CD4-positive, alpha-beta T cell treated with Interferon gamma for 1 hour (primary cell): ENCODE data around the gene KIRREL2.
"Not testable (repeated sequence)": the region's sequence is repeated elsewhere in the genome, so short reads cannot be mapped to it uniquely, and the experiment has no call there.

ENCODE experiments used
- DNase-seq: peaks from one replicate; pipeline ENCODE4 v3.0.0-alpha.2; 2020

KIRREL2 gene

DNA sequence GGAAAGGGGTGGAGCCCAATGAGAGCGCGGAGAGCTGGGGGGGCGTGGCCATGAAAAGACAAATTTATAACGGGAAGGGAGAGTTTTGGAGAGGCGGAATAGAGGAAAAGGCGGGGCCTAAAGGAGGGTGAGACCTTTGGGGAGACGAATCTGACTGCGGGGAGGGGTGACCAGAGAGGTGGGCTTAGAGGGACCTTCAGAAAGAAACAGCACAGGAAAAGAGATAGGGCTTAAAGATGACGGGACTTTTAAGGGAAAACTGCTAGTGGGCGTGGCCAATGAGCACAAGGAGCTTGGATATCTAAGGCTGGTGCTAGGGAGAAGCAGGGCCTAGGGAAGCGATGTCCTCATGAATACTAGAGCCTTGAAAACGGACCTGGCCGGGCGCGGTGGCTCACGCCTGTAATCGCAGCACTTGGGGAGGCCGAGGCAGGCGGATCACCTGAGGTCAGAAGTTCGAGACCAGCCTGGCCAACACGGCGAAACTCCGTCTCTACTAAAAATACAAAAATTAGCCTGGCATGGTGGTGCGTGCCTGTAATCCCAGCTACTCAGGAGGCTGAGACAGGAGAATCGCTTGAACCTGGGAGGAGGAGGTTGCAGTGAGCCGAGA lies 13.5 kb downstream of the KIRREL2 start:
- DNase-seq = not testable (repeated sequence)

DNA sequence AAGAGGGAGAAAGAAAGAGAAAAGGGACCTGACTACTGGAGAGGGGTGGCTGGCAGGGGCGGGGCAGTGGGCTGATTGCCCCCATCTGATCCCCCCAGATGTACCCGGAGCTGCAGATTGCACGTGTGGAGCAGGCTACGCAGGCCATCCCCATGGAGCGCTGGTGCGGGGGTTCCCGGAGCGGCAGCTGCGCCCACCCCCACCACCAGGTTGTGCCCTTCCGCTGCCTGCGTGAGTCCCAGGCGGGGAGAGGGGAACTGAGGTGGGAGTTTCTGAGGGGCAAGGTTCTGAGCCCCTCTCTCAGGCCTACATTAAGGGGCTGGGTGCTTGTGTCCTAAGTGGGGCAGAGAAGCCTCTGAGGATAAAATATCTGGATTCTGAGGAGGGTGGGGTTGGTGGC lies 14.1 kb downstream of the KIRREL2 start:
- no peak for DNase-seq

DNA sequence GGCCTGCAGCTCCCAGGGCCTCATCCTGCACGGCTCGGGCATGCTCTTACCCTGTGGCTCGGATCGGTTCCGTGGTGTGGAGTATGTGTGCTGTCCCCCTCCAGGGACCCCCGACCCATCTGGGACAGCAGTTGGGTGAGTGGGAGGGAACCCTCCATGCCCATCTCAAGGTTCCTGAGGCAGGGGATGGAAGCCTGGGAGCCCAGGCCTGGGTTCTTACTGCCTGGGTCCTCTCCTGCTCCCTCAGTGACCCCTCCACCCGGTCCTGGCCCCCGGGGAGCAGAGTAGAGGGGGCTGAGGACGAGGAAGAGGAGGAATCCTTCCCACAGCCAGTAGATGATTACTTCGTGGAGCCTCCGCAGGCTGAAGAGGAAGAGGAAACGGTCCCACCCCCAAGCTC lies 14.9 kb downstream of the KIRREL2 start:
- no peak for DNase-seq

DNA sequence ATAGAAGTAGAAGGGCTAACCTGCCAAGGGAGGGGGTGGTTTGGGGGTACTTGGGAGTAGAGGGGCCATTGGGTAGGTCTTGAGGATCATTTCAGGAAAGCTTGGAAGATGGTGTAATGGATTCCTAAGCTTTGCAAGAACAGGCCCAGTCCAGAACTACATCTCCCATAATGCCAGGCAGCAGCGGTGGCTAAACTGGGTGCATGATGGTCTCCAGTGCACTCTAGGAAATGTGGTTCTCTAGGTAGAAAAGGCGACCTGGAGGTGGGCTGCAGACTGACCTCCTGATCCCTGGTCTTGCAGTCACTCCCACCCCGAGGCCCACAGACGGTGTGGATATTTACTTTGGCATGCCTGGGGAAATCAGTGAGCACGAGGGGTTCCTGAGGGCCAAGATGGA lies 15.5 kb downstream of the KIRREL2 start:
- DNase-seq = no peak

DNA sequence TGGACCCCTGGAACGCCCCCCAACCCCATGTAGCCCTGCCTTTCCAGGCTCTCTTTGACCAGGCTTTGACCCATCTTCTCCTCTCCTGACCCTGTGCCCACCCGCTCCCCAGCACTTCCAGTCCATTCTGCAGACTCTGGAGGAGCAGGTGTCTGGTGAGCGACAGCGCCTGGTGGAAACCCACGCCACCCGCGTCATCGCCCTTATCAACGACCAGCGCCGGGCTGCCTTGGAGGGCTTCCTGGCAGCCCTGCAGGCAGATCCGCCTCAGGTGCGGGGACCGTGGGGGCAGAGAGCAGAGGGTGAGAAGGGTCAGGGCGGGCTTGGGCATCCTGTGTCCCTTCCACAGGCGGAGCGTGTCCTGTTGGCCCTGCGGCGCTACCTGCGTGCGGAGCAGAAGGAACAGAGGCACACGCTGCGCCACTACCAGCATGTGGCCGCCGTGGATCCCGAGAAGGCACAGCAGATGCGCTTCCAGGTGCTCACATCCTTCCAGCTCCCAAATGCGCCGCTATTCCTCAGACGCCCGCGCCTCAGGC lies 17.8 kb downstream of the KIRREL2 start:
- DNase-seq = no peak

DNA sequence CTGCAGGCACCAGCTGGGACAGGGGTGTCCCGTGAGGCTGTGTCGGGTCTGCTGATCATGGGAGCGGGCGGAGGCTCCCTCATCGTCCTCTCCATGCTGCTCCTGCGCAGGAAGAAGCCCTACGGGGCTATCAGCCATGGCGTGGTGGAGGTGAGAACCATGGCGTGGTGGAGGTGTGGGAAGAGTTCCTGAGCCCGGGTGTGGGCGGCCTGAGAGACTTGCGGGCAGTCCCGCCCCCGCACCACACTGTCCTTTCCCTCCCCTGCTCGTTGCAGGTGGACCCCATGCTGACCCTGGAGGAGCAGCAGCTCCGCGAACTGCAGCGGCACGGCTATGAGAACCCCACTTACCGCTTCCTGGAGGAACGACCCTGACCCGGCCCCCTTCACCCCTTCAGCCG lies 22.4 kb downstream of the KIRREL2 start:
- DNase-seq = no peak

DNA sequence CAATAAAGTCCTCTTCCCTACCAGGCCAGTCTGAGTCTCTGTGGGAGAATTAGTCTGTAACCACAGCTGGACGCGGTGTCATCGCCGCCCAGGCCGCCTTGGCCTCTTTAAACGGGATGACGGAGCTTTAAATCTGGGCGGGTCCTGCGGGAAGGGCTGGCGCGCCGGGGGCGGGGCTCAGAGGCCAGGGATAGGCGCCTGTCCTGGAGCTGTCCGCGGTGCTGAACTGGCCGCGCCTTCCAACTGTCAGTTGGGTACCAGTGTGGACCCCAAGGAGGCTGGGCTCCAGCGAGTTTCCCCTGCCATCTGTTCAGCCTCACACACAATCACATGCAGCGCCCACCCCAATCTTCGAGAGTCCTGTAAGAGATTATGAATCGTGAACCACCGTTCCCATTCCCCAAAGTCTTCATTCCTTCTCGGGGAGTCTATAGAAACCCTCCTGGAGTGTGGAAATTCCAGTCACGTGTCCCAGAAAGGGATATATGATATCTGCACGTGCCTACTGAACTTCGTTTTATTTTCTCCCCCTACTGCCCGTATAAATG lies 23.1 kb downstream of the KIRREL2 start:
- peak; percentile 71 for DNase-seq

DNA sequence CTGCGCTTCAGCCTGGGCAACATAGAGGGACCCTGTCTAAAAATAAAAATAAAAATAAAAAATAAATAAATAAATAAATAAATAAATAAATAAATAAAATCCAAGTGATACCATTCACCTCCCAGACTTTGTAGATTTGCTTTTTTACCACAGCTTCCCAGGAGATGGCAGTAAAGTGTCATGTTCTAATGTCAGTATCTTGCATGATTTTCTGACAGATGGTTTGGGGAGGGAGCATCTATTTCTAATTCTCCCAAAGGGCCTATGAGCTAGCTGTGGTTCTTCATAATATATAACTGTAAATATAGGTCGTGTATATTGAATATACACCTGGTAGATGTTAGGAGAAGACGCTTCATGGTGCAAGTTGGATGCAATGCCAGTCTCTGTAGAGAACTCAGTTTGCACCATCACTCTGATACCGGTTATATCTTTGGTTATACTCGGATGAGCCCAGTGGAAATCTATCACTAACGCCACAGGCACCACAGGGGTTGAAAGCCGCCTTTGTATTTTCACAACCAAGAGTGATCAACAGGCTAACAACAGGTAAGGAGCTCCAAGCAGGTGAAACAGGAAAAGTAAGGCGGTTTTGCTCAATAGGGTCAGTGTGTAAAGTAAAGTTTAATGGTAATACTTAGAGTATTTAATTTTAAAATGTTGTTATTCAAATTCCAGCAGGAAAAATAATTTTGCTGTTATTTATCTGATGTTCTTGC lies 25.6 kb downstream of the KIRREL2 start:
- DNase-seq = no peak

DNA sequence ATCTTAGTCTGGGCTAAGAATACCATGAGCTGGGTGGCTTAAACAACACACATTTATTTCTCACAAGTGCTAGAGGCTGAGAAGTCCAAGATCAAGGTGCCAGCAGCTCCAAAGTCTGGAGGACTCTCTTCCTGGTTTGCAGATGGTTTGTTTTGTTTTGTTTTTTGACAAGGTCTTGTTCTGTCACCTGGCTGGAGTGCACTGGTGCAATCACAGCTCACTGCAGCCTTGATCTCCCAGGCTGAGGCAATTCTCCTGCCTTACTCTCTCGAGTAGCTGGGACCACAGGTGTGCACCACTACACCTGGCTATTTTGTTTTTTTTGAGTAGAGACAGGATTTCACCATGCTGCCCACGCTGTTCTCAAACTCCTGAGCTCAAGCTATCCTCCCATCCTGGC lies 27.2 kb downstream of the KIRREL2 start:
- no peak for DNase-seq

DNA sequence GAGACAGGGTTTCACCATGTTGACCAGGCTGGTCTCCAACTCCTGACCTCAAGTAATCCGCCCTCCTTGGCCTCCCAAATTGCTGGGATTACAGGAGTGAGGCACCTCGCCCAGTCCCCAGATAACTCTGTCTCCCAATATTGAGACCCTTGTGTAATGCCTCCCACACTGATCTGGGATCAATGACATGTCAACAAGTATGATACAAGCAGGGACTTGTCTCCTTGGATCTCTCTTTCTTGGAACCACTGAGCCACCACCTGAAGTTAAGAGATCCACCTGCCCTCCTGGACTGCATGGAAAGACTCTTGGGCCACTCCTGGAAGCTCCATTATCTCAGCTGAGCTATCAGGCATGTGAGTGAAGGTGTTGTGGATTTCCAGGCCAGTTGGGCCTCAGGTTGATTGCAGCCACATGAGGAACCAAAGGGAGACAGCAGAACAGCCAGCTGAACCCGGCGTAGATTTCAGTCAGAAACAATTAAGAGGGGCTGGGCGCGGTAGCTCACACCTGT lies 28.6 kb downstream of the KIRREL2 start:
- DNase-seq = no peak

DNA sequence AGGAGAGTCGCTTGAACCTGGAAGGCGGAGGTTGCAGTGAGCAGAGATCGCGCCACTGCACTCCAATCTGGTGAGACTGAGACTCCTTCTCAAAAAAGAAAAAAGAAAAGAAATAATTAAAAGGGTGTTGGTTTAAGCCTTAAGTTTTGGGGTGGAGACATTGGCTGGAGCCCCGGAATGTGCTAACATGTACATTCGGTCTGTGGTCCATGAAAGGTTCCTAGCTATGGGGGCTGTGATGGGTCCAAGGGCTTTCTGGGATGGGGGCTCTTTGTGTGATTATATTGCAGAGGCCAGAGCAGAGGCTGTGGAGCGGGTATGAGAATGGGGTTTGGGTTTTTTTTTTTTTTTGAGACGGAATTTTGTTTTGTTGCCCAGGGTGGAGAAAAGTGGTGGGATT lies 29.2 kb downstream of the KIRREL2 start:
- DNase-seq = no peak

DNA sequence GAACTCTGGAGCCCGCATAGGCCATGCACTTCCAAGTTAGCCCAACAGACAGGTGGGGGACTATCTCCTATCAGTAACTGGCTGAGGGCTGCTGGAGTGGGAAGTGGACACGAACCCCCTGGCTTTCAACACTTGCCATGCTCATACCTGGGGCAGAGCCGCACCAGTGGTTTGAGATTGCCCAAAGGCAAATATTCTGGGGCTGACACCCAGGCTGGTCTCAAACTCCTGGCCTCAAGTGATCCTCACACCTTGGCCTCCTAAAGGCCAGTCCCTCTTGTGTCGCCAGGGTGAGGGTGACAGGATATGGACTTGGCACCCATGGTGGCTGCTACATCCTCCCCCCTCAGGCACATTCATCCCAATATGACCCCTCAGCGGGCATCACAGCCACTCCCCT lies 30.5 kb downstream of the KIRREL2 start:
- no peak for DNase-seq

DNA sequence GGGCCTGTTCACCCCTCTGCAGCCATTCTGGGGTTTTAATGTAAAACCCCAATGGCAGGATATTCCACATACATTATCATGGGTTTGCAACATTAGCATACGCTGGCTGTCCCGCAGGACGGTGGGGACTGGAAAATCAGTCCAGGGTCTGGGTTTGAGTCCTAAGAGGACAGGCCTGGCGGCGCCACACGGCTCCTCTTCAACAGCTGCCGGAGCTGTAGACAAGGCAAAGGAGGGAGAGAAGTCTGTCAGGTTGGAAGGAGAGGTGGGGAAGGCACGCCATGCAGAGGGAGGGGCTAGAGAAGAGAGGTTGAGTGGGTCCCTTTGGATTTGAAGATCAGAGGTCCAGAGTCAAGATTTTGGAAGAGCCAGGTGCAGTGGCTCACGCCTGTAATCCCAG lies 31.7 kb downstream of the KIRREL2 start:
- no peak for DNase-seq

DNA sequence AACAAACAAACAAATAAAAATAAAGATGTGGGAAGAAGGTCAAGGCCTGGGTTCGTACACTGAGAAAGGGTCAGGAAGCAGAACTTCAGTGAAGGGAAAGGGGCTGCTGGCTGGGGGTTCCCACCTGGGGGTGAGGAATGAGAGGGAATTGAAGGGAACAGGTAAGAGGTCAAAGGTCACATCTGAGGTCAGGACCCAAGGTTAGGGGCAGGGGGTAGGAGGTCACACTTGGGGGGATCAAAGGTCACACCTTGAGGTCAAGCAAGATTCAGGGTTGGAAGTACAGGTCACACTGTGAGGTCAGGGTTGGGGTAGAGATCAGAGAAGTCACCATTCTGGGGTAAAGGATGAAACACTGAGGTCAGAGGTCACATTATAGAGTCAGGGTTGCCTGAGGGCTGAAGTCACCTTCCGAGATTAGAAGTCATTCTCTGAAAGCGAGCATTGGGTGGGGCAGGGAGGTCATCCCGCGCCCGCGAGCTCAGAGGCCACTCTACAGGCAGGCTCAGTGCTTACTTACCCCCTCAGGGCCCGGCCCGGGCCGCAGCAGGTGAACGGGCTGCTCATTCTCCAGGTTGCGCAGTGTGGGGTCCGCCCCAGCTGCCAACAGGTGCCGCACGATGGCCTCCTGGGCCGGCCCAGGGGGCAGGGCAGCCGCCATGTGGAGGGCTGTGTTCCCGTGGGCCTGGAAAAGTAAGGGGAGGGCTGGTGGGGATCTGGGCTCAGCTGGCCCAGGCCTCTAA lies 32.8 kb downstream of the KIRREL2 start:
- DNase-seq = no peak

DNA sequence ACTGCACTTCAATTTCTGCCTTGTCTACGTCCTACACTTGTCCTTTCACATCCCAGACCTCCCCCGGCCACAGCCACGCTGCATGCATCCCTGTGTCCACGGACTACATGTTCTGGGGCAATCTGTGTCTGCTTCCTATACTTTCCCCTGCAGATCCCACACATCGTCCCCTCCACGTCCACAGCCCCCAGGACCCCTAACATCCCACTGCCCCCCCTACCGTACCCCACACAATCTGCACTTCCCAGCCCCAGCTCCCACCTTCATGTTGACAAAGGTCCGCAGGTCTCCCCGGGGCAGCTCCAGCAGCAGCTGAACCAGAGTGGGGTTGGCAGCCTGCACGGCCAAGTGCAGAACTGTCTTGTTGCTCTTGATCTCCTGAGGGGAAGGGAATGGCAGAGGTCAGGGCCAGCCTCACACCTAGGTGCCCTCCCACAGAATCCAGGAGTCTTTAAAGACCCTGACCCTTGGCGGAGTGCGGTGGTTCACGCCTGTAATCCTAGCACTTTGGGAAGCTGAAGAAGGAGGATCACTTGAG lies 33.5 kb downstream of the KIRREL2 start:
- DNase-seq = no peak

DNA sequence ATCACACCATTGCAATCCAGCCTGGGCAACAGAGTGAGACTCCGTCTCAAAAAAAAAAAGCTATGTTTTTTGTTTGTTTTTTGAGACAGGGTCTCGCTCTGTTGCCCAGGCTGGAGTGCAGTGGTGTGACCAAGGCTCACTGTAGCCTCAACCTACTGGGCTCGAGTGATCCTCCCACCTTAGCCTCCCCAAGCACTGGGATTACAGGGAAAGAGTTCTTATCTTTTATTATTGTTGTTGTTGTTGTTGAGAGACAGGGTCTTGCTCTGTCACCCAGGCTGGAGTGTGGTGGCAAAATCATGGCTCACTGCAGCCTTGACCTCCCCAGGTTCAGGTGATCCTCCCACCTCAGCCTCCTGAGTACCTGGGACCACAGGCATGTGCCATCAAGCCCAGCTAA lies 35.1 kb downstream of the KIRREL2 start:
- not testable (repeated sequence) for DNase-seq

DNA sequence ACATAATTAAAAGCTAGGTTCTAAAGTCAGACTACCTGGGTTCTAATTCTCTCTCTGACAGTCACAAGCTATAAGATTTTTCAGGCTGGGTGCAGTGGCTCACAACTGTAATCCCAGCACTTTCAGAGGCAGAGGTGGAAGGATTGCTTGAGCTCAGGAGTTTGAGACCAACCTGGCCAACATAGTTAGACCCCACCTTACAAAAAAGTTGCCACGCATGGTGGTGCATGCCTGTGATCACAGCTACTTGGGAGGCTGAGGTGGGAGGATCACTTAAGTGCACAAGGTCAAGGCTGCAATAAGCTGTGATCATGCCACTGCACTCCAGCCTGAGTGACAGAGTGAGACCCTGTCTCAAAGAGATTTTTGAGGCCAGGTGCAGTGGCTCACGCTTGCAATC lies 37.6 kb downstream of the KIRREL2 start:
- DNase-seq = no peak

DNA sequence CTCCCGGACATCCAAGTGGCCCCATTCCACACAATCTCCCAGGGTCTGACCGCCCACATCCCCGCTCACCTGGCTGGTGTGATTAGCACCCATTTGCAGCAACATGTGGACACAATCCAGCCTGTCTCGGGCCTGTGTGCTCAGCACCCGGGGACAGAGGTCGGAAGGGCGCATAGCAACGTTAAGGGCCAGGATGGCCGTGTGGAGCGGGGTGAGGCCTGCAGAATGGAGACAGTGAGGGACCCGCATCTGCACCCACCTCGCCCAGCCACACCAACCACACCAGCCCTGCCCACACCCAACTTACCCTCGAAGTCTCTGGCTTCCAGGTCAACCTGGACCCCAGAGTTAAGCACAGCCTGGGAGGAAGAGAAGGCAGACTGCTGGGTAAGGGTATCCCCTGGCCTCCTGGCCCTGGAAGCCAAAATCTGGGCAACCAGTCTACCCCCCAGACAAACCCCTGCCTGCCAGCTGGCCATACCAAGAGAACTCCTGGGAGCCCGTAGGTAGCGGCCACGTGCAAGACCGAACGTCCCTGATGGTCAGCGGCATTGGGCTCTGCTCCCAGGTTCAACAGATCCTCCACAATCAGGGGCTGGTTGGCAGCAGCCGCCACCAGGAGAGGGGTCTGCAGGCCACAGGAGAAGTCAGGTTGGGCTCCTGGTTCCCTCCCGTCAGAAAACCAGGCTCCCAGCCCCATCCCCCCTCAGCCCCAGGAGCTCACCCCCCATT lies 39.4 kb downstream of the KIRREL2 start:
- DNase-seq = no peak

DNA sequence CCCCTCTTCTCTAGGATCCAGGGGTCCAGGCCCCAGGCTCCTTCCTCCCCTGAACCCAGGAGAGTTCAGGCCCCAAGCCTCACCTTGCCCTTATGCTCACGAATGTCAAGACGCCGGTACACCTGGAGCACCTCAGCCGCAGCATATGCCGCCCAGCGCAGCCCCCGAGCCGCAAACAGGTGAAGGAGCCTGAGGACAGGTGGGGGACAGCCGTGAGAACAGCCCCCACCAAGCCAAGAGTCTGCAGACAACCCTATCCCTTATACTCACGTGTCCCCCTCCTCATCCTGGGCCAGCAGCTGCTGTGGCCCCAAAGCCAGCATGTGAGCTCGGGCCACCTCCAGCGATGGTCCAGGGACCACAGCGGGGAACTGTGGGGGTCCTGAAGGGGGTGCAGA lies 39.9 kb downstream of the KIRREL2 start:
- no peak for DNase-seq

DNA sequence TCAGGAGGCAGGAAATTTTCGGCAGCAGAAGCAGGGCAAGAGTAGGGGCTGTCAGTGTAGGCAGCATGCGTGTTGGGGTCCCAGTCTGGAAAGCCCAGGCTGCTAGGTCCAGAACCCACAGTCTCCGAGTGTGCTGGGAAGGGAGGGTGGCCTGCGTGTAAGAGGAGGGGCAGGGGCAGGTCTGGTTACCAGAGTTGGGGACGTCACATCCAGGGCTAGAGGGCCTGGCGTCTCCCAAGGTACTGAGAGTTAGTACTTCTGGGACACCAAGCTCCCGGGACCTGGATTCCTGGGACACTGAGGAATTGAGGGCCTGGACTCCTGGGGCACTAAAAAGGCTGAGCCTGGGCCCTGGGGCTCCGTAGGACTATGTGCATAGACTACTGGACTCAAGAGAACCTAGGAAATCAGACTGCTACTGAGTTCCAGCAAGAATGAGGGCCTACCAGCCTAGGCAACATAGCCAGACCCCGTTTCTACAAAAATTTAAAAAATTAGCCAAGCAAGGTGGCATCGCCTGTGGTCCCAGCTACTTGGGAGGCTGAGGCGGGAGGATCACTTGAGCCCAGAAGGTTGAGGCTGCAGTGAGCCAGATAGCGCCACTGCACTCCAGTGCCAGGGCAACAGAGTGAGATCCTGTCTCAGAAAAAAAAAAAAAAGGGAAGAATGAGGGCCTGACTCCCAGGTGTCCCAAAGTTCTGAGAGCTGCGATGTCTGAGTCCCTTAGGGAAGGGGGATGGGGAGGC lies 41.2 kb downstream of the KIRREL2 start:
- DNase-seq = no peak

DNA sequence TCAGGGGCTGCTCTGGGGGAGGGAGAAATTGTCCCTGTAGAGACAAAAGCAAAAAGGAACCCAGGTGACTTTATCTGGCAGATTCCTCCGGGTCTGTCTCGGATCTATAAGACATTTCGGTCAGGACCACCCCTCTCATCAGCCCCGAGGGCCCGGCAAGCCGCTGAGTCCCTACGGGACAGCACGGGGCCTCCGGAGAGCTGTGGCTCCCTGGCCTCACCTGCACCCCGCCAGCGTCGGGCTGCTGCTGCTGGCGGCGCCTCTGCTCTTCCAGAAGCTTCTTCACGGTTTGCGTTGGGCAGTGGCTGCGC lies 41.7 kb downstream of the KIRREL2 start:
- no peak for DNase-seq
